Putamen (tissue), 1 donor: Measurements from ENCODE around the gene XPO6.

Experiments
- DNase-seq: peaks from one replicate; pipeline ENCODE4 v3.0.0-alpha.2; 2016; ENCODE audit warnings: low spot score

Gene XPO6

DNA sequence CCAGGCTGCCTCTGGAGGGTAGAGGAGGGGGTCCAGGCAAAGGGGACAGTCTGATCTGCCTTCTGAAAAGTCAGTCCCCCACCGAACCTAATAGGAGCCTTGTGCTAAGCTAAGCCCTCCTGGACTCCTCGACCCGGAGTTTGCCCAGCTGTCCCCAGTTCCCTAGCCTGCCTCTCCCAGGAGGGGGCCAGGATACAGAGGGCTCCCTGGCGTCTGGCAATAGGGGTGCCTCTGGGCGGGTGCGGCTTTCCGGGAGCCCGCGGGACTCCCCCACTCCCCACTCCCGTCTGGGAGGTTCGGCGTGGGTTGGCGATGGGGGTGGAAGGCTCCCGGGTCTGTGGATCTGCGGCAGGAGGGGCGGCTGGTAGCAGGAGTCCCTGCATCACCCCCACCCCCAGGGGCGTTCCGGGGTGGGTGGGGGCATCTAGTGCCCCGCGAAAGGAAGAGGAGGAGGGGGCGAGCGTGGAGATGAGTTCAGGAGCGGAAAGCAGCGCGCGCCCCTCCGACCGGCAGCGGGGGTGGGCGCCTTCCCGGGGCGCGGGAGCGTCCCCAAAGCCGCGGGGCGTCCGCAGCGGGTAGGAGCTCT is 149.4 kb downstream of the XPO6 start:
- no peak for DNase-seq

DNA sequence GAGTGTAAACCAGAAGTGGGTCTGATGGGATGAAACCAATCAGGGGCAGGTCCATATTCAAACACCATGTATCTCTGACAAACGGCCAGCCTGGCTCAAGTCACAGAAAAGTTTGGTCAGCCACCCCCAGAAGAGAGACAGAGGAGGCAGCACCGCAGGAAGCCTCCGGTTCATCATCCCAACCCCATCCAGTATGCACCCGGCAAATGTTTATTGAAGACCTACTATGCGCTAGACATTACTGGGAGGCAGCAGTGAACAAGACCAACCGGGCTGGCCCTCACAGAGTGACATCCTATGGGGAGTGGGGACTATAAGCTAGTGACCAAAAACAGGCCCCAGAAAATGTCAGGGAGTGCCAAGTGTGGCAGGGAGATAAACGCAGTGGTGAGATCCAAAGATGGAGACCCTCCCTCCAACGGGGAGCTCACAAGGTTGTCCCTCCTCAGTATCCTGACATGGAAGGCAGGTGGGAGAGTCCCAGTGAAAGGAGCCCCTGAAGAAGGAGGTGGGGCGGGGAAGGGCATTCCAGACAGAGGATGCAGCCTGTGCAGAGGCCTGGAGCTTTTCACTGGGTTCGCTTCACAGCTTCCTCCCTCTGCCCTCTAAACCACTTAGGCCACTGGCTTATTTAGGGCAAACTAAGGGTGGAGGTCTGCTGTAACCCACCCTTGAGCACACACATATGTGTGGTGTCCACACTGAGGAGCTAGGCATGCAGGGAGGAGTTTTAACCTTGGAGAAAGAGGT is 150.2 kb downstream of the XPO6 start:
- no peak for DNase-seq

DNA sequence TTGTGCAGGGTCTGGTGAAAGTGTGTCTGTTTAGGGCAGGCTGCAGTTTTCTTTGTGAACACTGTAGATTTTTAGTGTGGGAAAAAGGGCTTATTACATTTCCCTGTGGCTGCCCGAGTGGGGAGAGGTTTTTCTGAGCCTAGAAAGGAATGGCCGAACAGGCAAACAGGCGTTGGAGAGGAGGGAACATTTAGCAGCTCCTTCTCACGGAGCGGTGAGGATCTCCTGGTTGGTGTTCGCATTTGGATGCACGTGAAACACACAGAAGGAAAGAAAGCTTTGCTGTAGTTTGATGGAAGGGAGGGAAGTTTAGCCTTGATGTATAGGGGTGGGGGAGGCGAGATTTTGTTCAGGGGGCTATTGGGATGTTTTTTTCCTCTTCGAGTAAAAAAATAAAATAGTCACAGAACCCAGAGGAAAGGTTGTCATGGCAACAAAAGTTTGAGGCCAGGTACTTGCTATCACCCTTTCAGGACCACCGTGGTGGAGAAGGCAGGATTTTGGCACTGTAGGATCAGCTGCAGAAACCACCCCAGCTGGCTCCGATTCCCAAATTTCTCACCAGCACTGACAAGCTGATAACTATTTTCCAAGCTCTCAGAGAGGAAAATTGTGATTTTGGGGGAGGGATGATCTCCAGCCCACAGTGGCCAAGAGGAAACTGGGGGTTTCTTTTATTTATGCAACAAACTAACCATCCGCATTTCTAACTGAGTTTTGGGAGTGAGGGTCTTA is 151.8 kb downstream of the XPO6 start:
- no peak for DNase-seq

DNA sequence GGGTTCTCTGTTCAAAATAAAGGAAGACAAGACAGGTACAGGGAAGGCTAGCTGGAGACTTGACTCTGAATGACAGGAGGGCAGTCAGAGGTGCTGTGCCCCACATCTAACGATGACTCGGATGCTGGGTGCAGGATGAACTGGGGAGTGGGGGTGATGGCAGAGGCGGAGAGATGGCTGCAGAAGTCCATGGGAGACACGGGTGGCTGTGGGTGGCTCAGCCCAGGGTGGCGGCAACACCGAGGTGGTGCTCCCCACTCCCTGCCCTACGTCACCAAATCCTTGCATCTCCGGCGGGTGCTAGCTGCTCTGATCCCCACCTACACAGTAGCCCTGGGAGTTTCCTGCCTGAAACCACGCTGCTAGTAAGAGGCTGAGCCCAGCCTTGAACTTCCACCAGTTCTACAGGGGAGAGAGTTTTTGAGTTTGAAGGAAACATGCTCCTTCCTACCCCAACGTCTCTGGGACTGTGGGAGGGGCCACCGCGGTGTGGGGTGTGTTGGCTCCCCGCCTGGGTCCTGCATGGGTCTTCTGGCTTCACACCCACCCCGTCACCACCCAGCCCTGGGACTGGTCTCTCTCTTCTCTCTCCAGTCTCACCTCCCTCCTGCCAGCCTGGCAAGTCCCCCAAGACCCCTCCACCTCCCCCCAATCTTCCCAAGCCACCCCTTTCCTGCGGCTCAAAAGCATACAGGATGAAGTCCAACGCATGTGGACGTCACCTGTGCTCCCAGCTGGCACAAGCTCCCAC is 152.8 kb downstream of the XPO6 start:
- no peak for DNase-seq

DNA sequence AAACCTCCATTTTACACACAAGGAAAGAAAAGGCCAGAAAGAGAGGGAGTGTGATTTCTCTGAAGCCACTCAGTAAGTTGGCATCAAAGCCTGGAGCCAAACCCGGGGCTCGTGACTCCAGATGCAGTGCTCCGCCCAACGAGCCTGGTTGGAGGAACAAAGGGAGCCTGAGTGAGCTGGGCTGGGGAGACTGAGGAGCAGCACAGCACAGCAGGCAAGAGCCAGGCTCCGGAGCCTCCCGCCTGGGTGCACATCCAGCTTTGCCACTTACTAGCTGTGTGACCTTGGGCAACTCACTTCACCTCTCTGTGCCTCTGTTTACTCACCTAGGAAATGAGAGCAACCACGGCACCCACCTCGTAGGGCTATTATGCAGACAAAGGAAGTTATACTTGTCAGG is 153.8 kb downstream of the XPO6 start:
- no peak for DNase-seq

DNA sequence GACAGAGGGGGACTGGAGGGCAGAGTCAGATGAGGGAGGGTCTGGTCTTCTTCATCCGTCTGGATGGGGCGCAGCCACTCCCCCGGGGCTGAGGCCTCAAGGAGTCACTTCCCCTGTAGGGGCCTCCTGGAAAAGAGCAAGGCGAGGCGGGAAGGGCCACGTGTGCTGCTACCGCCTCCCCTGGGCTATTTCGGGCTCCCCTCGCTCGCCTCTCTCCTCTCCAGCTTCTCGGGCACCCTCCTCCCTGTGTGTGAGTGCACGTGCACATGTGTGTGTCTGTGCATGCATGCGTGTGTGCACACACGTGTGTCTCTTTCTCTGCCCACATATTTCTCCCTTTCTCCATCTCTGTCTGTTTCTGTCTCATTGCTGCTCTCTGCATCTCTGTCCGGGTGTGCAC is 158.3 kb downstream of the XPO6 start:
- DNase-seq, result no peak

DNA sequence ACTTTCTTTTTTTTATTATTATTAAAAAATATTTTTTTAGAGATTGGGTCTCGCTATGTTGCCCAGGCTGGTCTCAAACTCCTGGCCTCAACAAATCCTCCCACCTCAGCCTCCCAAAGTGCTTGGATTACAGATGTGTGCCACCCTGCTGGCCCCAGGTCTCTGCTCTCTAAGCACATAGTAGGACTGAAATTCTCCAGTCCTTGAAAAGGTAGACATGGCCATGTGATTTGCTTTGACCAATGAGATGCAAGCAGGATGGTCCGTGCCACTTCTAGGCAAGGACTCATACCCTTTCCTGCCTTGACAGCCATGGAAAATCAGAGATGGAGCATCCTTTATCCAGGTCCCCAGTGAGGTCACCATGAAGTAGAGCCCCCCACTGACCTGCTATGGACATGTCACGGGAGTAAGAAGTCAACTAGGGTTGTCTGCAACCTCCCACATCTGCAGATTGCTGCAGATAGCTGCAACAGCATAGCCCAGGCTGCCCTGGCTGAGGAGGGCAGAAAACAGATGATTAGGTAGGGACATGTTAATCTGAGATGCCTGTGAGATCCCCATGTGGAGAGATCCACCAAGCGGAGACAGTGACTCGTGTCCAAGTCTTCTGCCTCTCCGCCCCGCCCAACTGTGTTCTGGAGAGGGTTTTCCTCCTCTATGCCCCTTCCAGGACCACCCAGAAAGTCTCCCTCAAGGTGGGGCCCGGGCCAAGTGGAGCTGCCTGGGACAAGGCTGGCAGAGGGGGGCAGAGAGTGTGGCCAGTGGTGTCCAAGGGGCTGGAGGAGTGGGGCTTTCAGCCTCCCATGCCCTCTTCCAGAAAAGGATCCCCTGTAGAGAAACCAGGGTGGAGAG is 159.3 kb downstream of the XPO6 start:
- no peak for DNase-seq

DNA sequence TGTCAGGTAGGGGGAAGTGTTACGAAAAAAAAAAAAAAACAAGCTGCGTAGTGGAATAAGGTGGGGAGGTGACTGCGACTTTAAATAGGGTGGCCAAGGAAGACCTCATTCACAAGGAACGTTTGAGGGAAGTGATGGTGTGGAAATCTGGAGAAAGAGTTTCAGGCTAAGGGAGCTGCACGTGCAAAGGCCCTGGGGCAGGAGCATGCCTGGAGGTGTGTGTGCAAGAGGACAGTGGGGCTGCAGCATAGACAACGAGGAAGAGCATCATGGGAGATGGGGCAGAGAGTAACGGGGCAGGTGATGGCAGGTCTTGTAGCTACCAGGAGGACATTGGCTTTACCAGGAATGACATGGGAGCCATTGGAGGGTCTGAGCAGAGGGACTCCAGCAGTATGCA is 160.3 kb downstream of the XPO6 start:
- DNase-seq, result no peak
